GM23338 (cell line): ENCODE measurements around the gene GSDME. TPM values are rescaled to one million over a fixed set of nuclear protein-coding genes. Genes with fewer than 3 reads are reported as not detected.

Experiments used
- ATAC-seq: fragments of 200-7000 bp; cut with Tn5 transposase; 3 replicates; pipeline ENCODE4 v1.9.1; 2020
- DNase-seq: peaks from one replicate; pipeline ENCODE4 v3.0.0-alpha.2; 2015; ENCODE audit warnings: low spot score
- H2AFZ ChIP-seq: fragments of 200-600 bp; sonication (generic); 2 replicates; pipeline ENCODE4 v1.8.0; 2016; ENCODE audit warnings: antibody characterized with exemption, mild to moderate bottlenecking, moderate library complexity
- H3F3A ChIP-seq: fragments of 200-600 bp; sonication (generic); replicated peaks from 2 replicates; pipeline ENCODE4 v1.8.0; 2017; ENCODE audit warnings: antibody characterized with exemption, mixed run types, low read depth
- H3K27ac ChIP-seq: fragments of 200-600 bp; sonication (generic); 2 replicates; pipeline ENCODE4 v1.6.1; 2016; ENCODE audit warnings: low read depth
- H3K27me3 ChIP-seq: fragments of 200-600 bp; sonication (generic); 2 replicates; pipeline ENCODE4 v1.8.0; 2016; ENCODE audit warnings: mild to moderate bottlenecking, mixed run types, moderate library complexity; ENCODE audit not compliant: insufficient read depth
- H3K36me3 ChIP-seq: fragments of 200-600 bp; sonication (generic); 2 replicates; pipeline ENCODE4 v1.8.0; 2016; ENCODE audit warnings: mild to moderate bottlenecking; ENCODE audit not compliant: insufficient read depth
- H3K4me1 ChIP-seq: fragments of 200-600 bp; sonication (generic); 2 replicates; pipeline ENCODE4 v1.8.0; 2016; ENCODE audit warnings: mild to moderate bottlenecking, moderate library complexity; ENCODE audit not compliant: insufficient read depth
- H3K4me2 ChIP-seq: fragments of 200-600 bp; sonication (generic); 2 replicates; pipeline ENCODE4 v1.7.1; 2017; ENCODE audit warnings: mixed run types
- H3K4me3 ChIP-seq: fragments of 200-600 bp; sonication (generic); 2 replicates; pipeline ENCODE4 v1.6.1; 2016; ENCODE audit warnings: mixed run types
- H3K79me2 ChIP-seq: fragments of 200-600 bp; sonication (generic); replicated peaks from 2 replicates; pipeline ENCODE4 v1.8.0; 2017; ENCODE audit warnings: mild to moderate bottlenecking; ENCODE audit not compliant: insufficient read depth
- H3K9me2 ChIP-seq: fragments of 200-600 bp; sonication (generic); 2 replicates; pipeline ENCODE4 v1.8.0; 2017; ENCODE audit not compliant: insufficient read depth
- H4K20me1 ChIP-seq: fragments of 200-600 bp; sonication (generic); replicated peaks from 2 replicates; pipeline ENCODE4 v1.8.0; 2017; ENCODE audit warnings: mild to moderate bottlenecking; ENCODE audit not compliant: insufficient read depth
- H3K27ac Mint-ChIP-seq: 2 replicates; pipeline ENCODE4 v1.8.0; 2020; ENCODE audit warnings: inconsistent platforms, mild to moderate bottlenecking, moderate library complexity, mixed read lengths
- H3K27me3 Mint-ChIP-seq: 3 replicates; pipeline ENCODE4 v1.8.0; 2022; ENCODE audit warnings: low read depth, mild to moderate bottlenecking, moderate library complexity, mixed read lengths, inconsistent platforms; ENCODE audit not compliant: insufficient read depth, poor library complexity
- H3K36me3 Mint-ChIP-seq: 3 replicates; pipeline ENCODE4 v1.8.0; 2021; ENCODE audit warnings: low read depth, mild to moderate bottlenecking, inconsistent platforms, moderate library complexity, mixed read lengths
- H3K4me1 Mint-ChIP-seq: 3 replicates; pipeline ENCODE4 v1.8.0; 2020; ENCODE audit warnings: mild to moderate bottlenecking, inconsistent platforms, mixed read lengths
- H3K4me3 Mint-ChIP-seq: 3 replicates; pipeline ENCODE4 v1.8.0; 2021; ENCODE audit warnings: moderate library complexity, mild to moderate bottlenecking, inconsistent platforms, mixed read lengths
- H3K9me3 Mint-ChIP-seq: 3 replicates; pipeline ENCODE4 v1.8.0; 2020; ENCODE audit warnings: moderate library complexity, mild to moderate bottlenecking, inconsistent platforms, mixed read lengths
- CREB1 ChIP-seq: fragments of 250-450 bp; sonication (Bioruptor Pico); IDR thresholded peaks from 2 replicates; pipeline ENCODE4 v1.5.0; 2020; ENCODE audit warnings: low read depth, mild to moderate bottlenecking, moderate library complexity
- CTCF ChIP-seq, 2 experiments: fragments of 200-600 bp in 1 of 2; sonication (generic) in 1 of 2; conservative IDR thresholded peaks; 2 replicates each; pipeline versions ENCODE4 v1.5.1 to v1.6.1; 2016 to 2017; ENCODE audit warnings: antibody characterized with exemption in 2 of 2, low read depth in 2 of 2, mild to moderate bottlenecking in 2 of 2, moderate library complexity in 1 of 2
- ETS1 ChIP-seq: IDR thresholded peaks from 2 replicates; pipeline ENCODE4 v1.6.1; 2016; ENCODE audit warnings: antibody characterized with exemption
- EZH2 ChIP-seq: fragments of 200-600 bp; sonication (generic); IDR thresholded peaks from one replicate; pipeline ENCODE4 v1.8.0; 2017; ENCODE audit warnings: antibody characterized with exemption, mild to moderate bottlenecking, low read depth; ENCODE audit not compliant: unreplicated experiment
- EZH2phosphoT487 ChIP-seq: fragments of 200-600 bp; sonication (generic); IDR thresholded peaks from one replicate; pipeline ENCODE4 v1.8.1; 2018; ENCODE audit warnings: antibody characterized with exemption; ENCODE audit not compliant: unreplicated experiment
- JUNB ChIP-seq: IDR thresholded peaks from one replicate; pipeline ENCODE4 v1.6.1; 2016; ENCODE audit warnings: antibody characterized with exemption; ENCODE audit not compliant: unreplicated experiment
- NANOG ChIP-seq: IDR thresholded peaks from 2 replicates; pipeline ENCODE4 v1.6.1; 2016; ENCODE audit warnings: antibody characterized with exemption, borderline replicate concordance
- POLR2AphosphoS5 ChIP-seq: IDR thresholded peaks from 2 replicates; pipeline ENCODE4 v1.6.1; 2016; ENCODE audit warnings: antibody characterized with exemption, low read depth
- REST ChIP-seq: IDR thresholded peaks from one replicate; pipeline ENCODE4 v1.6.1; 2018; ENCODE audit warnings: antibody characterized with exemption; ENCODE audit not compliant: unreplicated experiment
- STAT1 ChIP-seq: IDR thresholded peaks from one replicate; pipeline ENCODE4 v1.6.1; 2016; ENCODE audit warnings: antibody characterized with exemption; ENCODE audit not compliant: unreplicated experiment
- ZNF114 ChIP-seq: fragments of 250-450 bp; sonication (Bioruptor Pico); IDR thresholded peaks from 2 replicates; pipeline ENCODE4 v1.5.0; 2020; ENCODE audit warnings: mild to moderate bottlenecking, moderate library complexity
- ZNF331 ChIP-seq: fragments of 250-450 bp; sonication (Bioruptor Pico); IDR thresholded peaks from 2 replicates; pipeline ENCODE4 v1.5.0; 2020; ENCODE audit warnings: low read depth, mild to moderate bottlenecking, moderate library complexity
- polyA plus RNA-seq: library from polyadenylated mRNA; unstranded; fragments of >200 nt; fragmentation: Nextera tagmentation; extraction: Ambion mirVana; gene quantifications from 2 replicates; pipeline ENCODE4 v1.2.1, GENCODE V29; 2016
- total RNA-seq: library from RNA; depleted of rRNA; stranded (reverse); fragments of >200 nt; shearing (Covaris generic); gene quantifications from 2 replicates; pipeline ENCODE4 v1.2.3, GENCODE V29; 2014

GSDME gene
- total and polyA plus RNA-seq, 2 experiments from 2014 or later: 8.3 to 8.5 TPM

- Mint-ChIP-seq H3K9me3 (peaks cover 3% of the 10 kb centered on the region; the same call in 1 of the 3 replicates), H3K4me1 (peaks cover 4% of the 10 kb centered on the region; the same call in 1 of the 3 replicates), H3K4me3 (no peak overlapping the region), H3K27ac (no peak overlapping the region), H3K27me3 (no peaks in the 10 kb centered on the region), H3K36me3 (no peaks in the 10 kb centered on the region)
- DNase-seq (no peak), ATAC-seq (no peak)
- Histone ChIP-seq H3F3A (no peaks in the 10 kb centered on the region), H4K20me1 (no peaks in the 10 kb centered on the region), H3K79me2 (no peaks in the 10 kb centered on the region), H3K27ac (no peak overlapping the region), H2AFZ (peak overlapping the region; percentile 56; the same call in 1 of the 2 replicates), H3K36me3 (no peaks in the 10 kb centered on the region), H3K4me2 (no peak overlapping the region), H3K27me3 (no peaks in the 10 kb centered on the region), H3K4me3 (no peak overlapping the region), H3K9me2 (no peaks in the 10 kb centered on the region), H3K4me1 (peaks cover 7% of the 10 kb centered on the region; the same call in 1 of the 2 replicates)
- no peak for TF ChIP-seq CREB1 (CRISPR knock-in tag)
- no peak for TF ChIP-seq ETS1
- TF ChIP-seq EZH2: no peak
- TF ChIP-seq REST: no peak
- TF ChIP-seq NANOG: no peak
- no peak for TF ChIP-seq JUNB
- no peak for TF ChIP-seq ZNF114
Measured at GRCh38 chr7:24773646-24774045, 16.4 kb upstream of the GSDME start.

GRCh38 chr7:24769851-24770250 is 12.6 kb upstream of the GSDME start:
- no peak overlapping the region for H3K27ac ChIP-seq
- H3K27ac Mint-ChIP-seq: no peak overlapping the region
- no peaks in the 10 kb centered on the region for H4K20me1 ChIP-seq
- DNase-seq (no peak), ATAC-seq (no peak)
- H3F3A ChIP-seq: no peaks in the 10 kb centered on the region
- H2AFZ ChIP-seq: no peak overlapping the region
- no peaks in the 10 kb centered on the region for H3K79me2 ChIP-seq
- H3K27me3 ChIP-seq: no peaks in the 10 kb centered on the region
- peaks cover 10% of the 10 kb centered on the region; the same call in 2 of the 3 replicates for H3K4me1 Mint-ChIP-seq
- H3K4me1 ChIP-seq: peaks cover 5% of the 10 kb centered on the region; the same call in 1 of the 2 replicates
- H3K36me3 ChIP-seq: no peaks in the 10 kb centered on the region
- no peak overlapping the region for H3K4me3 ChIP-seq
- no peaks in the 10 kb centered on the region for H3K27me3 Mint-ChIP-seq
- H3K9me3 Mint-ChIP-seq: peaks cover 3% of the 10 kb centered on the region; the same call in 1 of the 3 replicates
- H3K4me3 Mint-ChIP-seq: no peak overlapping the region
- no peaks in the 10 kb centered on the region for H3K36me3 Mint-ChIP-seq
- H3K4me2 ChIP-seq: no peak overlapping the region
- no peaks in the 10 kb centered on the region for H3K9me2 ChIP-seq
- TF ChIP-seq JUNB (no peak), EZH2phosphoT487 (no peak), NANOG (no peak), EZH2 (no peak), ZNF331 (CRISPR knock-in tag) (no peak), CREB1 (CRISPR knock-in tag) (no peak), STAT1 (no peak), ZNF114 (no peak), ETS1 (no peak), POLR2AphosphoS5 (no peak), REST (no peak), CTCF (conservative IDR thresholded peaks at IDR 0.05; ENCODE audit: low read depth in 2 of 2) (no peak)
